ENCODE data around the gene UHRF1.
"Not testable (repeated sequence)": the region's sequence is repeated elsewhere in the genome, so short reads cannot be mapped to it uniquely, and the experiment has no call there.

Gene UHRF1

GRCh38 chr19:4972509-4973230 is 63.4 kb downstream of the UHRF1 start:
- DNase-seq = no peak

- no peak for DNase-seq
These were observed 65.7 kb downstream of the UHRF1 start for GRCh38 chr19:4974880-4975469.

DNA sequence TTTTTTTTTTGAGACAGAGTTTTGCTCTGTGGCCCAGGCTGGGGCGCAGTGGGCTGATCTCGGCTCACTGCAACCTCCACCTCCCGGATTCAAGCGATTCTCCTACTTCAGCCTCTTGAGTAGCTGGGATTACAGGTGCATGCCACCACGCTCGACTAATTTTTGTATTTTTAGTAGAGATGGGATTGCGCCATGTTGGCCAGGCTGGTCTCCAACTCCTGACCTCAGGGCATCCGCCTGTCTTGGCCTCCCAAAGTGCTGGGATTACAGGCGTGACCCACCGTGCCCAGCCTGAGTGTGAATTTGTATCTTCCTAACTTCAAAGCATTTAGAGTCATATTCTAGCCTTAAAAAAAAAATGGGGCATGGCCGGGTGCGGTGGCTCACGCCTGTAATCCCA is 66.3 kb downstream of the UHRF1 start:
- DNase-seq = not testable (repeated sequence)

DNA sequence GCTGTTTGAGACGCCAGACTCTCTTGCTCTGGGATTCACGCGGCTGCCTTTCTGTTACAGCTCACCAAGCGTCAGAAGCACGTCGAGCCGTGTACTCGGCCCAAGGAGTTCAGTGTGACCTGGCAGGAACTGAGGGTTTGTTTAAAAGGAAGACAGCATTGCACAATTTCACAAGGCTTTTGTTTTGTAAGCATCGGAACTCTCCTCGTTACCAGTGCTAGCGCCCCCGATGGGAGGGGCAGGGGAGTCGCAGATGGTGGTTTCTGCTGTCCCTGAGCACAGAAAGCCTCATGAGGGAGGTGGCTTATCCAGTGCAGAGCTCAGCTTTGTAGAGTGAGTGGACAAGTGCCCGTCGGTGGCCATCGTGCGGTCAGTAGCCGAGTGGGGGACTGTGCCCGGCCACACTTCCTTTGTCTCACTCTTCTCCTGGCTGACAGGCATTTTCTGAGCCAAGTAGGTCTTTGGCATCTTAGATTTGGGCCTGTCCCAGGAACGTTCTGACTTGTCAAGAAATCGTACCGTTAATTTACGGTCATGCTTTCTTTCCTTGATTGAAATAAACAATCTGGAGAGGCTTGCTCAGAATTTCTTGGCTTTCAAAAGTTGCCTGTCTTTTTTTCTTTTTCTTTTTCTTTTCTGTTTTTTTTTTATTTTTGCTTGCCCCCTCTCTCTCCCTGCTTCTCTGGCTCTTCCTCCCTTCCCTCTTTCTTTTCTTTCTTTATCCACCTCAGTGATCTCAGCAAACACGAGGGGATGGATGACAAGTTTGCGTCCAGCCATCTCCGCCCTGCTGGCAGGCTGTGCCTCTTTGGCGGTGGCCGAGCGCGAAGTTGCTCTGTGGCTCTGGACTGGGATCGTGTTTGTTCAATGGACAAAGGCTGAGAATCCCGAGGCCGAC is 67.3 kb downstream of the UHRF1 start:
- DNase-seq = no peak

DNA sequence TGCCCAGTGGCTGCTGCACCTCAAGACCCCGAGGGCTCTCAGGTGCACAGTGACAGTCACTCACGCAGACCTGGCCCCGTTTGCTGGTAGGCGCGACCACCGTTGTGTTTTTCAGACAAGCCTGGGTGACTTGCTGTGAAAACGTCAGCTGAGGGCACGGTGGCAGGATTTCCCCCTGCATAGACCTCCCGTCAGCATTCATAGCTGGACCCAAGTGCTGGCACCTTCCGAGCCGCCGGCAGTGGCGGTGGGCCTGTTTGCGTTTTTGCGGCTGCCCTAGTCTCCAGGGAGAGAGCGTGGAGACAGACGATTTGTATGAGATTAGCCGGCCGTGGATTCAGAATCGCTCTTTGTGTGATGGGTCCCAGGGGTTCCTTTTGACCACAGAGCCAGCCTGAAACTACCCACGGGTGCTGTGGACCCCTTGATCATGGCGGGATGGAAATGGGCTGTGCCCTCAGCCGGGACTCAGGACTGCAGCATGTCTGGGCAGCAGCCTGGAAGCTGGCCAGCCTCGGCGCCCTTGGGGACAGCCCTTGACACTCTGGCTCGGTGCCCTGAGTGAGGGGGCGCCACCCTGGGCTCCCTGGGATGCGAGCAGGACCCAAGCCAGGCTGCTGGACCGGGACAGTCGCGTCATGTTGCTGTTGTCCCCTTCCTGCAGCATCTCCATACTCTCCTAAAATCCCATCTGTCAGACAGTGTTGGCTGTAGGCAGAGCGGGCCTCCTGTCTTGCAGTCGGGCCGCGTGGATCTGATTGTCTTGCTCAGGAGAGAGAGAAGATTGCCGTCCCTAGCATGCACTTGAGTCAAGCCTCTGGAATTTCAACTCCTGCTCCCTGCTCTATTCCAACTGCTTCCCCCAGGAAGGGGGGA is 68.2 kb downstream of the UHRF1 start:
- DNase-seq = no peak

GRCh38 chr19:4979211-4979807 is 70.0 kb downstream of the UHRF1 start:
- no peak for DNase-seq

DNA sequence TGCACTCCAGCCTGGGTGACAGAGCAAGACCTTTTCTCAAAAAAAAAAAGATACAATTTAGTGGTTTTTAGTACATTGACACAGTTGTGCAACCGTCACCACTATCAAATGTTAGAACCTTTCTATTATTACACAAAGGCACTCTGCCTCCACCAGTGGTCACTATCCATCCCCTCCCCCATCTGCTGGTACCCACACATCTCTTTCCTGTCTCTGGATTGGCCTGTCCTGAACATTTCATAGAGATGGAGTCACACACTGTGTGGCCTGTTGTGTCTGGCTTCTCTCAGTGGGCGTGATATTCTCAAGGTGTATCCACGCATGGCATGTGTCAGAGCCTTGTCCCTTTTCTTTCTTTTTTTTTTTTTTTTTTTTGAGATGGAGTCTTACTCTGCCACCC is 70.8 kb downstream of the UHRF1 start:
- DNase-seq = no peak

DNA sequence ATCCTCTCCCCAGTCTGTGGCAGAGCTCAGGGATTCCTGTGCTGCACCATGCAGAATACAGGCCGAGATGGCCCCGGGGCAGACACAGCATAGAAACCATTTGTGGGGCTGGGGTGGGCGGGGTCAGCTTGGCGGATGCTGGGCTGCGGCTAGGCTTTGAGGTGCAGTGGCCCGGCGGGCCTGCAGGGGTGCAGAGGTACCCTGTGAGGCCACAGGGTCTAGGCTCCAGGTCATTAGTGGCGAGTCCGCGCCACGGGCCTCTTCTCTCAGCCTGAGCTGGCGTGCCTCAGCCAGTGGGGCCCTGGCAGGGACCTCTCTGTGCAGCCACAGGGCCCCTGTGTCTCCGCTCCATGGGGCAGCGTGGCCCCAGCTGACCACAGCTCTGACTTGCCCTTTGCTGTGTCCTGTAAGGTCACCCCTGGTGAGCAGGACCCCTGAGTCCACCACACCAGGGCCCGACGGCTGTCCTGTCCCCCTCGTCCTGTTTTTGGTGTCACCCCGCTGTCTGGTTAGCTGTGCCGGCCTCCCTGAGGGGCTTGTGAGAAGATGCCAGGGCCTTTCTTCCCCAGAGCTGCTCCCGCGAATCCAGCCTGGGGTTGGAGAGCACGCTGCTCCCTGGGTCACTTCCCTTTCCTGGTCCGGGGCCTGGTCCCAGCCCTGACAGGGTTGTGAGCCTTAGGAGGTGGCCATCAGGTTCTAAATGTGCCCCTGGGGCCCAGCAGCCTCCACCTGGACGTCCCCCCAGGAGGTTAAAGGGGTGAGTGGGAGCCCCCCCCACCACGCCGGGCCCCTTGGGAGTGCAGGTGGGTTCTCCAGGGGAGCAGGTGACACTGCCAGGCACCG is 71.8 kb downstream of the UHRF1 start:
- DNase-seq = no peak

DNA sequence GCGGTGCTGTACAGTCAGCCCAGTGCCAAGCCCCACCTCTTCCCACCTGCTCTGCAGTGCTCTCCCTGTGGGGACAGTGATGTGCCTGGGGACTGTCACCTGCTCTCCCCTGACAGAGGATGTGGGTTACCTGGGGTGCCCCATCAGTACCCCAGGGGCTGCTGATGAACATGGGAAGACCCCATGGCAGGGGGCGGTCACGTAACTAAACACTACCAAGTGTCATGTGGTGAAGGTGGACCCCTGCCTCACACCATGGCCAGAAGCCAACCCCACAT is 72.3 kb downstream of the UHRF1 start:
- DNase-seq = no peak

DNA sequence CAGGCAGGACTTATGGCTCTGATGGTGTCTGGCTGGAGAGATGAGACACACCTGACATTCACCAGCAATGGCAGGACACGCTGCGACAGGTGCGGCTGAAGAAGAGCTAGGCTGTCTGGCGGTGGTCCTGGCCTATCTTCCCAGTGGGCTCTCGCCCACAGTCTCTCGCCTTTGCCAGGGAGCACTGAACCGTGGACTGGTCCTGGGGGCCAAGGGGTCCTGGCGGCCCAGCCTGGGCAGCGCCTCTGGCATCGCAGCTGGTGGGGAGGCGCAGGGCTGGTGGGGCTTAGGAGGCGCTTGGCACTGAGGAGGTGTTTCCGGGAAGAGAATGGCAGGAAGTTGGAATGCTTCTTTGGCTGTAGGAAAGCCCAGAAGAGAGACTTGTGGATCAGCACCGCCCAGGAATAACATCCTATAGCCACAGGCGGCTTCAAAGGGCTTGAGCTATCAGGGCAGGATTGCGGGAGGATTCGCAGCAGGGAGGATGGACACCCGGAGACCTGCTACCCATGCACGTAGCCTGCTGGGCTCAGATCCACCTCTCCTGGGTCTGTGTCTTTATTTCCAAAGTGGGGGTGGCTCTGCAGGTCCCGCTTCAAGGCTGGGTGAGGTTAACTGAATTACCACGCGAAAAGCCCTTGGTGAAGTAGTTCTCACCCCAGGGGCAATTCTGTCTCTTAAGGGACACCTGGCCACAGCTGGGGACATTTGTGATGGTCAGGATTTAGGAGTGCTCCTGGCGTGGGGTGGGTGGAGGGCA is 74.2 kb downstream of the UHRF1 start:
- DNase-seq = no peak

- no peak for DNase-seq
These were observed 74.7 kb downstream of the UHRF1 start for GRCh38 chr19:4984106-4984380.

- DNase-seq = no peak
These were observed 75.2 kb downstream of the UHRF1 start for GRCh38 chr19:4984438-4984990.

- DNase-seq = no peak
These were observed 76.3 kb downstream of the UHRF1 start for GRCh38 chr19:4985551-4985991.

GRCh38 chr19:4986056-4986455 is 76.8 kb downstream of the UHRF1 start:
- DNase-seq = no peak

- DNase-seq = no peak
These were observed 77.2 kb downstream of the UHRF1 start for GRCh38 chr19:4986471-4986891.

GRCh38 chr19:4987256-4987655 is 78.0 kb downstream of the UHRF1 start:
- DNase-seq = no peak

- DNase-seq = no peak
These were observed 78.5 kb downstream of the UHRF1 start for GRCh38 chr19:4987692-4988370.

DNA sequence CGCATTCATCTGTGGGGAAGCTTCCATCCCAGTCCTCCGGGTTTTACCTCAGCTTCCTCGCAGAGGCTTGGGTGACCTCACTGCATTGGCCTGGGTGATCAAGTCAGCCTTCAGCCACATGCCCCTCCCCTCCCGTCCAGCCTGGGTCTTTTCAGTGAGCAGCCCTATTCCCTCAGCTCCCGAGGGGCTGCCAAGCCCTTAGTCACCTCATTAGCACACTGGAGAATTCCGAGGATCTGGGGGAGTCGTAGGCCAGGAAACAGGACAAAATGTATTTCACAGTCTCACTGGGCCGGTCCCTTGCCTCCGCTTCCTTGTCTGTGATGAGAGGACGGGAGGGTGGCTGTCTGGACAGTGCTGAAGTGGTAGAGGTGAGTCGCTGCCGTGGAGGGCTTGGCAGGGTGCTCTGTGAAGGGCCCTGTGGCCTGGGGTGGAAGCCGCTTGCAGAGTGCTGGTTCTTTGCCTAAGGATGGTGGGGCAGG is 79.5 kb downstream of the UHRF1 start:
- DNase-seq = no peak

- DNase-seq = no peak
These were observed 81.0 kb downstream of the UHRF1 start for GRCh38 chr19:4990306-4990705.

- no peak for DNase-seq
These were observed 82.2 kb downstream of the UHRF1 start for GRCh38 chr19:4991538-4991937.
